GM21360 (cell line): ENCODE results near the gene RBM4.
A peak's percentile ranks its signal among the peaks of the same experiment; 100 is the strongest.
"Not testable (repeated sequence)": the region's sequence is repeated elsewhere in the genome, so short reads cannot be mapped to it uniquely, and the experiment has no call there.

Experiments used
- ATAC-seq: cut with Tn5 transposase; IDR thresholded peaks from one replicate; pipeline ENCODE4 v1.9.1; 2021; ENCODE audit warnings: mild to moderate bottlenecking, moderate library complexity; ENCODE audit not compliant: unreplicated experiment

Gene RBM4

DNA sequence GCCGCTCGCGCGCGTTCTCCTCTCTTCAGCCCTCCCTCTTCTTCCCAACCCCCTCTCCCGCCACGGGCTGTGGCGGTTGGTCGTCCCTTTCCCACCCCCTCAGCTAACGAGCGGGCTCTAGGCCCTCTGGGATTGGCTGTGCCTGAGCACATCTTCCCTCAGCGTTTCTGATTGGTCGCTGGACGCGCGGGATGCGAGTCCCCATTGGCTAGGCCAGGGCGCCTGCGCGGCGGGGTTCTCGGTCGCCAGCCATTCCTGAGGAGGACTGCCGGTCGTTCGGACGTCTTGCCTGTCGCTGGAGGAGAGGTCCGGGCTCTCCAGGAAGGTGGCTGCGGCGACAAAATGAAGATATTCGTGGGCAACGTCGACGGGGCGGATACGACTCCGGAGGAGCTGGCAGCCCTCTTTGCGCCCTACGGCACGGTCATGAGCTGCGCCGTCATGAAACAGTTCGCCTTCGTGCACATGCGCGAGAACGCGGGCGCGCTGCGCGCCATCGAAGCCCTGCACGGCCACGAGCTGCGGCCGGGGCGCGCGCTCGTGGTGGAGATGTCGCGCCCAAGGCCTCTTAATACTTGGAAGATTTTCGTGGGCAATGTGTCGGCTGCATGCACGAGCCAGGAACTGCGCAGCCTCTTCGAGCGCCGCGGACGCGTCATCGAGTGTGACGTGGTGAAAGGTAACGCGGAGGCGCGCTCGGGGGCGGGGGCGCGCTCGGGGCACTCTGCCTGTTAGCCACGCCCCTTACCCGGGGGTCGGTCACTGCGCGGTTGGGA is 21.9 kb upstream of the RBM4 start, which contains the start of gene RBM14:
Gene RBM14 (plus strand): TSS at position 252 of the 776 bp plus-strand sequence. CDS start 91 bp downstream, at position 343.
- peak; percentile 82 for ATAC-seq

DNA sequence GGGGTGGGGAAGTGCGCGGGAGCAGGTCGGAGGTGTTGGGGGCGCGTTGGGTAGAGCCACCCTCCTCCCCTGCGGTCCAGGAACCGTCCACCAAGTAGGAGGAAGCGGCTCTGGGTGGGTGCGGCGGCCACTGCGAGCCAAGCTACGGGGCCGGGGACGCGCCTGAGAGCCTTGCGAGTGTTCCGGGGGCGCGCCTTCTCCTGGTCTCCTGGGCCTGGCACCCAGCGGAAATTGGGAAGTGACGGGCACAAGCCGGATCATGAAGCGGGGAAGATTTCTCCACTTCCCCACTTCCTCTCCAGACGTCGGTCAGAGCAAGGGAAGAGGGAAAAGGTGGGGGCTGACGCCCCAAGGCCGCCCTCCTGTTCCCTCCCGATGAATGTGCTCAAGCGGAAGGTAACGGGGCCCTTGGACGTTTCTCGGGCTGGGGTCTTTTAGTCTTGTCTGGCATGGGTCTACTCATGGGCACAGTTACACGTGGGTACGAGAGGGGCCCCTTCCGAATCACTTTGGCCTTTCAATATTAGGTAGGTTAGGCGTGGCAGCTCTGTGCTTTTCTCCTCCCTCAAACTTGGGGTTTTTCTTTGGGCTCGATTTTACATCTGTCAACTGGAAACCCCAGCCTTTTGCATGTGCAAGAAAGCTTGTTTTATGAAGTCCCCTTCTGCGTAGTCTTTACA is 21.2 kb upstream of the RBM4 start:
- no peak for ATAC-seq

- ATAC-seq = no peak
These were observed 19.4 kb upstream of the RBM4 start for GRCh38 chr11:66619080-66619554.

GRCh38 chr11:66624450-66624849 is 14.1 kb upstream of the RBM4 start:
- ATAC-seq = no peak

DNA sequence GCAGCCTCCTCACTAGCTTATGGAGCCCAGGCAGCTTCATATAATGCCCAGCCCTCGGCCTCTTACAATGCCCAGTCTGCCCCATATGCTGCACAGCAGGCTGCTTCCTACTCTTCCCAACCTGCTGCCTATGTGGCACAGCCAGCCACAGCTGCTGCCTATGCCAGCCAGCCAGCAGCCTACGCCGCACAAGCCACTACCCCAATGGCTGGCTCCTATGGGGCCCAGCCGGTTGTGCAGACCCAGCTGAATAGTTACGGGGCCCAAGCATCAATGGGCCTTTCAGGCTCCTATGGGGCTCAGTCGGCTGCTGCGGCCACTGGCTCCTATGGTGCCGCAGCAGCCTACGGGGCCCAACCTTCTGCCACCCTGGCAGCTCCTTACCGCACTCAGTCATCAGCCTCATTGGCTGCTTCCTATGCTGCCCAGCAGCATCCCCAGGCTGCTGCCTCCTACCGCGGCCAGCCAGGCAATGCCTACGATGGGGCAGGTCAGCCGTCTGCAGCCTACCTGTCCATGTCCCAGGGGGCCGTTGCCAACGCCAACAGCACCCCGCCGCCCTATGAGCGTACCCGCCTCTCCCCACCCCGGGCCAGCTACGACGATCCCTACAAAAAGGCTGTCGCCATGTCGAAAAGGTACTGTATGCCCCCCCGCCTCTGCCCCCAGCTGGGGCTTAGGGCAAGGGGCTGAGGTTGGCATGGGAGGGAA is 13.3 kb upstream of the RBM4 start:
- no peak for ATAC-seq

DNA sequence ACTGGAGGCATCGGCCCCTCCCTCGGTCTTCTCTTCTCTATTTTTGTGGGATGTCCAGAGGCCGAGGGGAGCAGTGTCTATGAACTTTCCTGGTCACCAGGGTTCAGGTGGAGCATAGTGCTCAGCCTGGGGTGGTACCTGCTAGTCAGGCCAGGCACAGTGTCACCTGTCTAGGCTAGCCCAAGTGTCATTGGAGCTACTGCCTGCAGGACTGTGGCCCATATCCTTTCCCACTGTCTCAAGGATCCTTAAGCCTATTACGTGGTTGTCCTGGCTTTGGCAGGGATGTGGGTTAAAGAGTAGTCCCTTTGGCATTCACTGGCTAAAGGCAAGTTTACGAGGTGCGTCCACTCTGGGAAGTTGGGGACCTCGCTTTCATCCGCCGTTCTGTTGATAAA is 12.8 kb upstream of the RBM4 start:
- no peak for ATAC-seq

GRCh38 chr11:66626382-66626781 is 12.1 kb upstream of the RBM4 start:
- no peak for ATAC-seq

DNA sequence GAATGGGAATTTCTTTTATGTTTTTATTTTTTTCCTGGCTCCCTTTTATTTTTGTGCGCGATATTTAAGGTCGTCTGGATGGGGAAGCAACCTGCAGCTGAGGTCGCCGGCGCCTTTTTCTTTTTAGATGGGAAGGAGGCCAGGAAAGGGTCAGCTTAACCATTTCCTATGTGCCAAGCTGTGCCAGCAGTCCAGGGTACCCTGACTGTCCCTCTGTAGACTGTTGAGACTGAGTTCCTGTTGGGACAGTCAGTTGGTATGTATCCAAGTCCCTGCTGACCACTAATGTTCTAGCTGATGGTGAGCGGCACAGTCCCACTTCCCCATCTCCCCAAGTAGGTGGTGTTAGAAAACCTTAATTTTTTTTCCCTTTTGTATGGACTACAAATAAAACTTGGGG is 11.6 kb upstream of the RBM4 start:
- ATAC-seq = no peak

- no peak for ATAC-seq
These were observed 10.4 kb upstream of the RBM4 start for GRCh38 chr11:66628061-66628603.

- no peak for ATAC-seq
These were observed 9.1 kb upstream of the RBM4 start for GRCh38 chr11:66629356-66629755.

- no peak for ATAC-seq
These were observed 6.6 kb upstream of the RBM4 start for GRCh38 chr11:66631883-66632282.

- ATAC-seq = no peak
These were observed 5.6 kb upstream of the RBM4 start for GRCh38 chr11:66632952-66633351.

- ATAC-seq = no peak
These were observed 2.1 kb upstream of the RBM4 start for GRCh38 chr11:66636411-66636810.

DNA sequence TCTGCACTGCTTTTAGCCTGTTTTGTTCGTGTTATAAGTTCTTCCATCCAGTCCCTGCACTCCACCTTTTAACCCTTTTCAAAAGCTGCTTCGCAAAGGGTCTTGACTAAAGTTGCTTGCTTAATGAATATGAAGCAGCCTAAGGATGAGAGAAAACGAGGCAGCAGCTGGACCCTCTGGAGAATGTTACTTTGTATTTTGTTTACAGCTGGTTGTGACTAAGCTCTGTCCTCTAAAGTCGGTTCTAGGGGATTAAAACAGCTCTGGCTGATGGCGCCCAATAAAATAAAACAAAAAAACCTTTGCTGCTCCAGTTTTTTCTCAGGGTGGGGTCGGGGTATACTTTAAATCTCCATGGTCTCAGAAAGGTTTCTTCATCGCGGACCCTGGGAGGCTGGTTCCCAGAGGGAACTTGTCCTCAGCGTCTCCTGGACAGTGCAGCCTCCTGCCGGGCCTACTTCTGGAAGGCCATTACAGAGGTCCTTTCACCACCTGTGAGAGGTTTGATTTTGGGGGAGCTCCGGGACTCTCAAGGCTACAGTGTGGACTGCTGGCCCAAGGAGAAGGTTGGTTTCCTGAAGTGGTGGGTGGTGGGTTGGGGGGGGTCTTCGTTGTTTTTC is 836 bp upstream of the RBM4 start:
- ATAC-seq = no peak

GRCh38 chr11:66639066-66639813 is 737 bp downstream of the RBM4 start:
- ATAC-seq = no peak

DNA sequence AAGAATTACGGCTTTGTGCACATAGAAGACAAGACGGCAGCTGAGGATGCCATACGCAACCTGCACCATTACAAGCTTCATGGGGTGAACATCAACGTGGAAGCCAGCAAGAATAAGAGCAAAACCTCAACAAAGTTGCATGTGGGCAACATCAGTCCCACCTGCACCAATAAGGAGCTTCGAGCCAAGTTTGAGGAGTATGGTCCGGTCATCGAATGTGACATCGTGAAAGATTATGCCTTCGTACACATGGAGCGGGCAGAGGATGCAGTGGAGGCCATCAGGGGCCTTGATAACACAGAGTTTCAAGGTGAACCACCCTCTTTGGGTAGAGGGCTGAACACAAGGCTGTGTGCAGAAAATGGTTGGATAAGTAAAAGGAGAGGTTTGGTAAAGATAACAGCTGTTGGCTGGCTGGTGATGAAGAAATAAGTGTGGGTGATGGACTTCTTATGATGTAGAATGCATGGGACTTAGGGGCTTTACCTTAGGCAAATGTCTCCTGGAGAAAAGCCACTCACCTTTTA is 1.4 kb downstream of the RBM4 start:
- ATAC-seq = not testable (repeated sequence)

- ATAC-seq = no peak
These were observed 3.3 kb downstream of the RBM4 start for GRCh38 chr11:66641834-66642233.

- ATAC-seq = no peak
These were observed 5.4 kb downstream of the RBM4 start for GRCh38 chr11:66643745-66644437.

DNA sequence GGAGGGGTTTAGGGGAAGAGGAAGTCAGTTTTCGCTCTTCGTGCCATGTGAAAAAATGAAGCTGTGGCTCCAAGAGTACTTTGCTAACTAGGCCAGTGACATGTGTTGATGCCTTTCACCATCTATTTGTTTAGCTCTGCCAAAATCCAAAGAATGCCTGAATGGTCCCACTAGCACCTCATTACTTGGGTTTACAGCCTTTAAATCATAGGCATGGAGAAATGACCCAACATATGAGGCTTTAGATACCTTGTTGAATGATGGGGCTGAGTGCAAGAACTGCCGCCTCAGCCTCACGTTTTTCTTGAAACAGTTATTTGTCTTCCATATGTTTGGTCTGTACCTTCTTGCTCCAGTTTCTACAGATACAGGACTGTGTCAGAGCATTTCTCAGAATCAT is 8.3 kb downstream of the RBM4 start:
- no peak for ATAC-seq
